ENCODE results near the gene MASP2.

DNA sequence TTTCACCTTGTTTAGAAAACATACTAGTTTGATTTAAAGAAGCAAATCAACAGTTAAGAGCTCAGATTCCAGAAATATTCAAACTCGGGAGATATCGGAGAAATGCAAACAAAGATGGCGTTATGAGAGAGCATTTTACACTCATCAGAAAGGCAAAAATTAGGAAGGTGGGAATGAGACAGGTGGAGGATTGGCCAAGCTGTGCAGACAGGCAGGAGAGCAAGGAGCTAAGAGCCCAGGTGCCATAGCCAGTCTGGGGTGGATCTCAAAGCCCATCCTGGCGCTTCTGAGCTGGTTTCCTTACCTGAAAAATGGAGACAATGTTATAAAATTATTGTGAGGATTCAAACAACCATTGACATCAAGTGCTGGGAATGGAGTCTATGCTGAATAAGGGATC, 54.2 kb downstream of the MASP2 start:
- TF ChIP-seq, protein P1, sequence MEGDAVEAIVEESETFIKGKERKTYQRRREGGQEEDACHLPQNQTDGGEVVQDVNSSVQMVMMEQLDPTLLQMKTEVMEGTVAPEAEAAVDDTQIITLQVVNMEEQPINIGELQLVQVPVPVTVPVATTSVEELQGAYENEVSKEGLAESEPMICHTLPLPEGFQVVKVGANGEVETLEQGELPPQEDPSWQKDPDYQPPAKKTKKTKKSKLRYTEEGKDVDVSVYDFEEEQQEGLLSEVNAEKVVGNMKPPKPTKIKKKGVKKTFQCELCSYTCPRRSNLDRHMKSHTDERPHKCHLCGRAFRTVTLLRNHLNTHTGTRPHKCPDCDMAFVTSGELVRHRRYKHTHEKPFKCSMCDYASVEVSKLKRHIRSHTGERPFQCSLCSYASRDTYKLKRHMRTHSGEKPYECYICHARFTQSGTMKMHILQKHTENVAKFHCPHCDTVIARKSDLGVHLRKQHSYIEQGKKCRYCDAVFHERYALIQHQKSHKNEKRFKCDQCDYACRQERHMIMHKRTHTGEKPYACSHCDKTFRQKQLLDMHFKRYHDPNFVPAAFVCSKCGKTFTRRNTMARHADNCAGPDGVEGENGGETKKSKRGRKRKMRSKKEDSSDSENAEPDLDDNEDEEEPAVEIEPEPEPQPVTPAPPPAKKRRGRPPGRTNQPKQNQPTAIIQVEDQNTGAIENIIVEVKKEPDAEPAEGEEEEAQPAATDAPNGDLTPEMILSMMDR (IDR thresholded peaks at IDR 0.05): no peak
- TF ChIP-seq EP300 (IDR thresholded peaks at IDR 0.05) (no peak), POLR2A (IDR thresholded peaks at IDR 0.05) (no peak), POLR2AphosphoS5 (IDR thresholded peaks at IDR 0.05) (no peak)
